Measurements from ENCODE around the gene RNF225. TPM values are rescaled to one million over a fixed set of nuclear protein-coding genes. Genes with fewer than 3 reads are reported as not detected.
"Not testable (repeated sequence)": the region's sequence is repeated elsewhere in the genome, so short reads cannot be mapped to it uniquely, and the experiment has no call there.

The RNF225 gene
- total RNA-seq, 2 experiments from 2014 or later, result 0.25 to 0.56 TPM

DNA sequence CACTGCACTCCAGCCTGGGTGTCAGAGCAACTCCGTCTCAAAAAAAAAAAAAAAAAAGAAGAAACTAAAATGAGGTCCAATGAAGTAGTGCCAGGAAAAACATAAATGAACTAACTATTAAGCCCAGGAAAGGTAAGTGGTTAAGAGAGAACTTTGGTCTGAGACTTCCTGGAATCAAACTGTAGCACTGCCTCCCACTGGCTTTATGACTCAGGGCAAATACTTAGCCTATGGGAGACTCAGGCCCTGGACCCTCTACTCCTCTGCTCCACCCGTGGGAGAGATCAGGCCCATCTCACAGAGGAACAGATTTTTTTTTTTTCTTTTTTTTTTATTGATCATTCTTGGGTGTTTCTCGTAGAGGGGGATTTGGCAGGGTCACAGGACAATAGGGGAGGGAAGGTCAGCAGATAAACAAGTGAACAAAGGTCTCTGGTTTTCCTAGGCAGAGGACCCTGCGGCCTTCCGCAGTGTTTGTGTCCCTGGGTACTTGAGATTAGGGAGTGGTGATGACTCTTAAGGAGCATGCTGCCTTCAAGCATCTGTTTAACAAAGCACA lies 8.5 kb downstream of the RNF225 start:
- POLR2A ChIA-PET; H3K9me3 Mint-ChIP-seq (ENCODE audit: low read depth); H3K36me3 Mint-ChIP-seq (ENCODE audit: low read depth); DNase-seq; H3K27ac Mint-ChIP-seq; H3K4me3 Mint-ChIP-seq; CTCF ChIA-PET; ATAC-seq; H3K27me3 Mint-ChIP-seq: not testable (repeated sequence)
- H3K4me1 Mint-ChIP-seq, result peaks cover 27% of the 10 kb centered on the region
- intact Hi-C loops (cut with DNase I, micrococcal nuclease), result loop anchor here in 1 of 2 experiments (5.0 to 10.0 kb wide), 3 partner anchors 73 to 219 kb away; partner anchors contain the start of genes ZBTB45, ZNF274 and ZNF446

DNA sequence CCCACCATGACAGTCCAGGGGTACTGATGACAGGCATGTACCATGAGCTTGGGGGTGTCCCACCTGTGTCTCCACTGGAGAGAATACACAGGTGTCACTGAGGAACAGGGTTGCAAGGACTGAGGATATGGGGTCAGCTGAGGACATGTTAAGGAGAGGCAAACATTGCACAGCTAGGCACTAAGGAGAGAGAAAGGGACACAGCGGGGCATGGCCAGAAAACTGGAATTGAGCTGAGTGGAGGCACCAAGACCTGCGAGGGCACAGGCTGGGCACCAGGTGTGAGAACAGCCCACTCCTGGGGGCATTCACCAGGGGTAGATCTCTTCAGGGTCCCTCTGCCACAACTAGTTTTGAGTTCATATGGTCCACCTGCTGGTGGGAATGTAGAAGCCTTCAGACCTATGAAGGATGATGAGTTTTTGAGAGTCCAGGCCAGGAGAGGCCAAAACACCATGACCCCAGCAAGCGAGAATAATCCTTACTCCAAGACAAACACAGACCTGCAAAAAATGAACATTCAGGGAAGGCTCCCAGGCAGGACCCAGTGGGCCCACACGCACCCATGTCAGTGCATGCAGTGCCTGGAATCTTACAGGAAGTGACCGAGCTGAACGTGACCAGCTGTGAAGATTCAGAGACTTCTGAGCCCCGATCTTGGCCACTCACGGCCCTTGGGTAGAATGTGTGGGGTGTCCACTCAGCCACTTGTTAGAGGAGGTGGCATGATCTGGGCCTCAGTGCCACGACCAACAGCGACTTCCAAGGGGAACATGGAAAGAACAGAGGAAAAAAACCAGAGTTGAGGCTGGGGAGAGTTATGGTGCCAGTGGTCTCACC lies 11.6 kb downstream of the RNF225 start:
- peak overlapping the region; percentile 84 for H3K4me3 Mint-ChIP-seq
- DNase-seq (no peak), ATAC-seq (no peak)
- H3K36me3 Mint-ChIP-seq (ENCODE audit: low read depth), result peaks cover 7% of the 10 kb centered on the region
- no peaks in the 10 kb centered on the region for H3K9me3 Mint-ChIP-seq (ENCODE audit: low read depth)
- H3K4me1 Mint-ChIP-seq, result peaks cover 29% of the 10 kb centered on the region
- H3K27ac Mint-ChIP-seq, result peak overlapping the region; percentile 92
- ChIA-PET CTCF (no interaction called here), POLR2A (interaction anchor here (0.7 kb wide), 1 partner anchor 44 kb away, joined by 3 read pairs; no protein-coding TSS in a partner anchor)
- H3K27me3 Mint-ChIP-seq, result no peaks in the 10 kb centered on the region
- intact Hi-C loops (cut with DNase I, micrococcal nuclease), result loop anchor here in 1 of 2 experiments (5.0 to 10.0 kb wide), 2 partner anchors 222 to 775 kb away; partner anchors contain the start of genes ZNF211 and ZNF274

DNA sequence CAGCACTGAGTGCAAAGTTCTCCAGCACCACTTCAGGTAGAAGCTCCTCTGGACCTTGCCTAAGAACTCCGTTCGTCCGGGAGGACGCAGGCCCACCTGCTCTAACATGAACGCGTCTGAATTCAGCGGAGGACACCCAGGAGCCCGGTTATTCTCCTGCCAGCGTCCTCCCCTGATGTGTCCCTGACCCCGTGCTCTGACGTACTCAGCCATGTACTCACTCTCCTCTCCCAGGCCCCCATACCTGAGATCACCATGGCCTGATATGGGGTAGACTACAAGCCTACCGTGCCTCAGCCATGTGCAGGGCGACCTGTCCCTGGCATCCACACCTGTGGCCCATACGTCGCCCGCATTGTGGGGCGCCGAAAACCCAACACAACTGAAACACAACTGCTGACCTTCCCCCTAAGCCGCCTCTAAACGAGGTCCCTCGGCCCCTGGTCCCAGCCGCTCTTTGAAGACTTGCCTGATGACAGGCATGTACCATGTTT lies 12.2 kb downstream of the RNF225 start:
- ATAC-seq, result peak; percentile 9
- no peaks in the 10 kb centered on the region for H3K9me3 Mint-ChIP-seq (ENCODE audit: low read depth)
- H3K36me3 Mint-ChIP-seq (ENCODE audit: low read depth), result peaks cover 11% of the 10 kb centered on the region
- peak; percentile 43 for DNase-seq
- peaks cover 29% of the 10 kb centered on the region for H3K4me1 Mint-ChIP-seq
- peak overlapping the region; percentile 92 for H3K27ac Mint-ChIP-seq
- CTCF ChIA-PET, result interaction anchor here (1.0 kb wide), 1 partner anchor 45 kb away, joined by 4 read pairs; the partner anchor contains the start of gene ZNF497
- intact Hi-C loops (cut with DNase I, micrococcal nuclease), result loop anchor here (1.0 to 10.0 kb wide), 19 partner anchors 20 to 775 kb away; partner anchors contain the start of genes RPS5 (in 2 of the 2), ZNF132 (in 2 of the 2), ZNF8 (in 2 of the 2) and ERVK3-1 (in 1 of the 2)
- H3K27me3 Mint-ChIP-seq, result no peaks in the 10 kb centered on the region
- H3K4me3 Mint-ChIP-seq, result peak overlapping the region; percentile 84
- POLR2A ChIA-PET, result interaction anchor here (0.7 to 1.0 kb wide), 2 partner anchors 45 to 112 kb away, joined by 3 to 4 read pairs; partner anchors contain the start of gene ZBTB45

DNA sequence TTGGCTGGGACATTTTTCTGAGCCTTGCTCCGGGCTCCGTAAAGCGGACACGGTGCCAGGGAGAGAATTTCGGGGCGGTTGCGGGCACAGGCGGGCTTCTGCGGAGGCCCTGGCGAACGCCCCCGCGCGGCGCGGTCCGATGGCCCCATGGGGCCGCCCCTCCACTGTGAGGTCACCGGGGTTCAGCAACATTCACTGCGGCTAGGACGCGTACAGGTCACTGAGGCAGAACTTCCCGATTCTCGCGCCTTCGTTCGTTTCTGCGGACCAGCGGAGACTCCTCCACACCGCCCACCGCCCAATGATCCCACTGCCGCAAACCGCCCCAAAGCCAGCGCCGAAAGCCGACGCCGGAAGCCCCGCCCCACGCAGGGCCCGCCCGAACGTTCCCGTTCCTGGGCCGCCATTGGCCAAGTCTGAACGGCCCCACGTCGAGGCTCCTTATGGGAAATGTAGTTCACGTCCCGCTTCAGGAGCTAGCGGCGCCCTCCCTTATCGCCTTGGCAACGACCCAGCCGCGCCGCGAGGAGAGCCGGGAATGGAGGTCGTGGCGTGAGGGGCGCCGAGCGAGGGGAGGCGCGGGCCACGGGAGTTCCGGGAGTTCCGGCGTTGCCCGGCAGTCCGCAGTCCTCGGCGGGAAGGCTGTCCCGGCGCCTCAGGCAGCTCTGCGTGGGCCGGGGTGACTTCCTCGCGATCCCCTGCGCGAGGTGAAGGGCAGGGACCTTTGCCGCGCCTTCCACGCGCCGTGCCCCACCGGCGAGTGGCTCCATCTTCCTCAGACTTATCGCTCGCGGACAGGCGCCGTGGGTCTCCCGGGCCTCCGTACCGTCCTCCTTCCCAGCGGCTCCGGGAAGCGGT lies 12.9 kb downstream of the RNF225 start, which contains the start of gene ZNF584:
Gene ZNF584, plus strand, starts transcription at position 498 of the 858 bp plus-strand sequence. CDS start 499 bp downstream, outside the sequence.
- ATAC-seq, result peak; percentile 97
- Mint-ChIP-seq H3K36me3 (ENCODE audit: low read depth) (peaks cover 14% of the 10 kb centered on the region), H3K4me3 (peak within 1 kb of the TSS; percentile 84), H3K27me3 (no peaks in the 10 kb centered on the region), H3K27ac (peak within 1 kb of the TSS; percentile 92), H3K9me3 (ENCODE audit: low read depth) (no peaks in the 10 kb centered on the region), H3K4me1 (peaks cover 29% of the 10 kb centered on the region)
- peak; percentile 97 for DNase-seq
- ChIA-PET CTCF (interaction anchor here (0.6 to 1.0 kb wide), 4 partner anchors 16 to 144 kb away, joined by 3 to 4 read pairs (median 3); partner anchors contain the start of gene ZNF497), POLR2A (interaction anchor here (0.7 to 1.0 kb wide), 4 partner anchors 26 to 111 kb away, joined by 4 to 5 read pairs (median 4); partner anchors contain the start of gene ZBTB45)
- intact Hi-C loops (cut with DNase I, micrococcal nuclease), result loop anchor here (1.0 to 10.0 kb wide), 19 partner anchors 21 to 776 kb away; partner anchors contain the start of genes RPS5 (in 2 of the 2), ZNF132 (in 2 of the 2), ZNF8 (in 2 of the 2) and ERVK3-1 (in 1 of the 2)

DNA sequence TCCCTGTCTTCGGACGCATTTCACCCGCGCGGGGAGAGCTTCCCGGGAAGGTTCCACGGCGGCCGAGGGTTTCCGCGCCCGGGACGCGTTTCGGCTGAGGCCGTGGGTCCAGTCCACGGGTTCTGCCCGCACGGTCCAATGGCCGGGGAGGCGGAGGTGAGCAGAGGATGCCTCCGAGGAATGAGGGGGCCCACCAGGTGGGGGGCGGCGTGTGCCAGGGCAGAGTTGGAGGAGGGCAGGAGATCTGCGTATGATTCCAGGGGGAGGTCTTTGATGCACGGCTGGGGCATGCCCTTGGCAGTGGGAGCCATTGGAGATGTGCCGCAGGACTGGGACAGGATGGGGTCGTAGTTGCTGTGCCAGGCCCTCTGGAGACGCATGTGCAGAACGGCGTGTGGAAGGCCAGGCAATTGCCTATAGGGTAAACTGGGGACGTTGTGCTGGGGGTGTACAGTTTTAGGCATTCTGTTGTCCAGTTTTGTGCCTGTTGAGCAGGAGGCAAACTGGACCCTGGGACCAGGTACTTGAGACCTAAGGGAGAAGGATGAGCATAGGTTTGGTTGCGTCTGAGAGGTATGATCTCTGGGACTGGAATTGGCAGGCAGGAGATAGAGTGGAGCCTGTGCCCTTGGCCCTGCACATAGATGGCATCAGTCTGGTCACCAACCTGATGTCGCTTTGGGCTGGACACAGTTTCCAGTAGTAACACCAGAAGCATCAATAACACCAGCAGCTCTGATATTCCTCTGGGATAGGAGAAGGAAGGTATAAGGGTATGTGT lies 13.7 kb downstream of the RNF225 start:
- intact Hi-C loops (cut with DNase I, micrococcal nuclease), result loop anchor here in 1 of 2 experiments (2.0 to 10.0 kb wide), 4 partner anchors 22 to 777 kb away; partner anchors contain the start of genes RPS5, ZNF211, ZNF274 and ZNF324
- Mint-ChIP-seq H3K27me3 (no peaks in the 10 kb centered on the region), H3K4me1 (peaks cover 26% of the 10 kb centered on the region), H3K9me3 (ENCODE audit: low read depth) (no peaks in the 10 kb centered on the region), H3K4me3 (peak overlapping the region; percentile 84), H3K36me3 (ENCODE audit: low read depth) (peaks cover 14% of the 10 kb centered on the region), H3K27ac (peak overlapping the region; percentile 58)
- CTCF ChIA-PET, result interaction anchor here (0.6 to 1.0 kb wide), 3 partner anchors 47 to 144 kb away, joined by 3 to 4 read pairs (median 3); partner anchors contain the start of gene ZNF497
- DNase-seq, result peak; percentile 63
- peak; percentile 18 for ATAC-seq
- POLR2A ChIA-PET, result interaction anchor here (0.7 to 1.0 kb wide), 4 partner anchors 27 to 111 kb away, joined by 4 to 5 read pairs (median 4); partner anchors contain the start of gene ZBTB45

DNA sequence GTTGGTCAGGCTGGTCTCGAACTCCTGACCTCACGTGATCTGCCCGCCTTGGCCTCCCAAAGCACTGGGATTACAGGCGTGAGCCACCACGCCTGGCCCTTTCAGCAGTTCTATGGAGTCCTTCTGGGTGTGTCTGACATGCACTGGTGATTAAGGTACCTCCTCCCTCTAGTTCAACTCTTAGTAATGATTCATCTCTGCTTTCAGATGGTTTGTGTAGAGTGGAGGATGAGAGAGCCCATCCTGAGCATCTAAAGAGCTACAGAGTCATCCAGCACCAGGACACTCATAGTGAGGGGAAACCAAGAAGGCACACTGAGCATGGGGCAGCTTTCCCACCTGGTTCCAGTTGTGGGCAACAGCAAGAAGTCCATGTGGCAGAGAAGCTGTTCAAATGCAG lies 21.1 kb downstream of the RNF225 start:
- Mint-ChIP-seq H3K9me3 (ENCODE audit: low read depth) (no peaks in the 10 kb centered on the region), H3K4me1 (no peaks in the 10 kb centered on the region), H3K4me3 (no peak overlapping the region), H3K36me3 (ENCODE audit: low read depth) (peaks cover 53% of the 10 kb centered on the region), H3K27me3 (no peaks in the 10 kb centered on the region), H3K27ac (no peak overlapping the region)
- CTCF ChIA-PET, result interaction anchor here (0.5 kb wide), 1 partner anchor 245 kb away, joined by 3 read pairs; no protein-coding TSS in a partner anchor
- intact Hi-C loops (cut with DNase I, micrococcal nuclease), result no loop called here
- POLR2A ChIA-PET, result no interaction called here
- ATAC-seq, result no peak
- no peak for DNase-seq

DNA sequence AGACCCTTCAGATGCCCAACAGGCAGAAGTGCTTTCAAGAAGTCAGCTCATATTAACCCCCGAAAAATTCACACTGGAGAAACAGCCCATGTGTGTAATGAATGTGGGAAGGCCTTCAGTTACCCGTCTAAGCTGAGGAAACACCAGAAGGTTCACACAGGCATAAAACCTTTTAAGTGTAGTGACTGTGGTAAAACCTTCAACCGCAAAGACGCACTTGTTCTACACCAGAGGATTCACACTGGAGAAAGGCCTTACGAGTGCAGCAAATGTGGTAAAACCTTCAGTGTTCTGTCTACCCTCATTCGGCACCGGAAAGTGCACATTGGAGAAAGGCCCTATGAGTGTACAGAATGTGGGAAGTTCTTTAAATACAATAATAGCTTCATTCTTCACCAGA lies 21.6 kb downstream of the RNF225 start:
- no peak overlapping the region for H3K27ac Mint-ChIP-seq
- H3K9me3 Mint-ChIP-seq (ENCODE audit: low read depth), result no peaks in the 10 kb centered on the region
- H3K4me1 Mint-ChIP-seq, result no peaks in the 10 kb centered on the region
- peaks cover 54% of the 10 kb centered on the region for H3K36me3 Mint-ChIP-seq (ENCODE audit: low read depth)
- ChIA-PET POLR2A (no interaction called here), CTCF (no interaction called here)
- H3K4me3 Mint-ChIP-seq, result no peak overlapping the region
- H3K27me3 Mint-ChIP-seq, result no peaks in the 10 kb centered on the region
- ATAC-seq, result no peak
- intact Hi-C loops (cut with DNase I, micrococcal nuclease), result no loop called here
- DNase-seq, result no peak

DNA sequence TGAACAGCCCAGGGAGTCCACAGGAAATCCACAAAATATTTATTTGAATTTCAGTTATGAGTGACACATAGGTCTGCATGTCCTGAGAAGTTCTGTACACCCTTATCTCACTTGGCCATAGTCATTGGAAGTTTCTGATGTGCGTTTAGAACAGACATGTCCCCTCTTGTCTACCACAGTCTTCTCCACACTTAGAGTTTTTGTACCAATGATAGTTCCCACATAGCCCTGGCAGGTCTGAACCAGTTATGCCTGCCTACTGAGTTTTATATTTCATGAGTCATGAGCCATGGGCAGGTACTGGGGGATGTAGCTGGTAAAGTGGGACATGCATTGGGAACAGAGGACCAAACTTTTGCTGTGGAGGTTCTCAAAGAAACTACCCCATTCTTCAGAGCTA lies 33.2 kb downstream of the RNF225 start:
- POLR2A ChIA-PET, result no interaction called here
- intact Hi-C loops (cut with DNase I, micrococcal nuclease), result no loop called here

DNA sequence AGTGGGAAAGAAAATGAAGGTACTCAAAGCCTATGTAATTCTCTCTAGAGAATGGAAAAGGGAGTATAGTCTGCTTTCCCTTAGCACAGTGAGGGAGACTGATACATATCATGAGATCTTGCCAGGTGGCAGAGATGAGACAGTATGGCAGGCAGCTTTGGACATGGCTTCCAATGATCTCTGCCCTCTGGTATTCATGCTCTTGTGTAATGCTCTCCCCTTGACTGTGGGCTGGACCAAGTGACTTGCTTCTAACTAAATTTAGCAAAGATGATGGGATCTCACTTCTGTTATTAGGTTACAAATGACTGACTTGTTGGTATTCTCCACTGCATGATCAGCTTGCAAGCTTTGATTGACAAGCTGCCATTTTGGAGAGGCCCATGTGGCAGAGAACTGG lies 34.3 kb downstream of the RNF225 start:
- POLR2A ChIA-PET, result no interaction called here
- no peaks in the 10 kb centered on the region for H3K27me3 Mint-ChIP-seq
- peaks cover 52% of the 10 kb centered on the region for H3K9me3 Mint-ChIP-seq (ENCODE audit: low read depth)

More for the DNA sequence above, 33.2 kb downstream of the RNF225 start:
- Mint-ChIP-seq H3K27me3 (no peaks in the 10 kb centered on the region), H3K4me3 (no peak overlapping the region), H3K27ac (no peak overlapping the region), H3K9me3 (ENCODE audit: low read depth) (peaks cover 45% of the 10 kb centered on the region), H3K4me1 (no peaks in the 10 kb centered on the region), H3K36me3 (ENCODE audit: low read depth) (peaks cover 40% of the 10 kb centered on the region)
- ATAC-seq (no peak), DNase-seq (no peak)
- CTCF ChIA-PET, result no interaction called here

DNA sequence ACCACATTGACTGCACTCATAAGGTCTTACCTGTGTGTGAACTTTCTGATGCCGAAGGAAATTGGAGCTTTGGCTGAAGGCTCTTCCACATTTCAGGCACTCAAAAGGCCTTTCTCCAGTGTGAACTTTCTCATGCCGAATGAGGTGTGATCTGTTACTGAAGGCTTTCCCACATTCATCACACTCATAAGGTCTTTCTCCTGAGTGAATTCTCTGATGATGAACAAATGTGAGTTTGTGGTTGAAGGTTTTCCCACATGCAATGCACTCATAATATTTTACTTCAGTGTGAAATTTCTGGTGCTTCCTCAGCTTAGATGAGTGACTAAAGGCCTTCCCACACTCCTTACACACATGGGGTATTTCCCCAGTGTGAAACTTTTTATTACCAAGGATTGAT lies 38.8 kb downstream of the RNF225 start:
- Mint-ChIP-seq H3K36me3 (ENCODE audit: low read depth) (peaks cover 91% of the 10 kb centered on the region), H3K4me1 (peaks cover 14% of the 10 kb centered on the region), H3K27me3 (no peaks in the 10 kb centered on the region), H3K9me3 (ENCODE audit: low read depth) (peaks cover 63% of the 10 kb centered on the region), H3K4me3 (no peak overlapping the region), H3K27ac (no peak overlapping the region)
- intact Hi-C loops (cut with DNase I, micrococcal nuclease), result no loop called here
- ChIA-PET CTCF (no interaction called here), POLR2A (no interaction called here)
- DNase-seq, result no peak
- no peak for ATAC-seq

More for the DNA sequence above, 34.3 kb downstream of the RNF225 start:
- H3K36me3 Mint-ChIP-seq (ENCODE audit: low read depth), result peaks cover 51% of the 10 kb centered on the region
- intact Hi-C loops (cut with DNase I, micrococcal nuclease), result no loop called here
- DNase-seq (no peak), ATAC-seq (no peak)
- no peak overlapping the region for H3K27ac Mint-ChIP-seq
- no peak overlapping the region for H3K4me3 Mint-ChIP-seq
- CTCF ChIA-PET, result no interaction called here
- no peaks in the 10 kb centered on the region for H3K4me1 Mint-ChIP-seq

Measured in activated CD4-positive, alpha-beta T cell treated with anti-CD3 and anti-CD28 coated beads for 36 hours (primary cell).